K562 (cell line): Measurements from ENCODE around the gene NR0B2. TPM values are rescaled to one million over a fixed set of nuclear protein-coding genes. Genes with fewer than 3 reads are reported as not detected.

Experiments used
- ATAC-seq: fragments of 200-7000 bp; cut with Tn5 transposase; 3 replicates; pipeline ENCODE4 v1.9.1; 2020; ENCODE audit warnings: moderate library complexity
- BruUV-seq: library from RNA; stranded (reverse); fragments of 400-500 nt; replicated peaks from 2 replicates; lab custom pipeline; 2021; lab: Mats Ljungman, UMichigan
- CTCF ChIA-PET: fragments of 300-600 bp; formaldehyde crosslinking; extraction: SDS; loops from one replicate; lab custom pipeline; 2021; ENCODE audit warnings: low intra/inter-chr PET ratio; lab: Yijun Ruan, JAX
- POLR2A ChIA-PET: fragments of 300-600, 350-650 bp; sonication (Branson Sonifier 250); formaldehyde crosslinking; extraction: SDS; loops from one replicate; lab custom pipeline; 2021; ENCODE audit warnings: antibody characterized with exemption, inconsistent platforms; lab: Yijun Ruan, JAX
- DNase-seq, 4 experiments: peaks; one replicate each; pipeline versions ENCODE4 v3.0.0 to v3.0.0-alpha.2; 2011 to 2018; ENCODE audit warnings: low spot score in 3 of 4, mixed read lengths in 3 of 4; ENCODE audit errors: extremely low read depth in 1 of 4
- FAIRE-seq: peaks from 2 replicates; lab custom pipeline; 2011; peaks lifted over from hg19 to GRCh38; lab: Jason Lieb, UNC
- H2AFZ ChIP-seq: 2 replicates; pipeline ENCODE4 v1.6.0; 2011; ENCODE audit warnings: low read depth, low read length, control low read depth, inconsistent platforms
- H3K27ac ChIP-seq: fragments of 200-600 bp; 3 replicates; pipeline ENCODE4 v1.8.0; 2011; ENCODE audit warnings: low read depth, mild to moderate bottlenecking, control low read depth, inconsistent platforms, low read length, moderate library complexity, mixed read lengths; ENCODE audit errors: extremely low read depth
- H3K27me3 ChIP-seq, 2 experiments: fragments of 300-600 bp in 1 of 2; 2 replicates in 1 of 2; 3 replicates in 1 of 2; pipeline versions ENCODE4 v1.6.0 to v1.8.0; 2011; ENCODE audit warnings: inconsistent platforms in 2 of 2, low read length in 2 of 2, mild to moderate bottlenecking in 1 of 2, mixed read lengths in 1 of 2, moderate library complexity in 1 of 2; ENCODE audit not compliant: control insufficient read depth in 2 of 2, insufficient read depth in 2 of 2
- H3K36me3 ChIP-seq: fragments of 300-600 bp; 3 replicates; pipeline ENCODE4 v1.8.0; 2011; ENCODE audit warnings: mild to moderate bottlenecking, low read length, inconsistent platforms; ENCODE audit not compliant: control insufficient read depth, insufficient read depth
- H3K4me1 ChIP-seq, 2 experiments: fragments of 200-600 bp in 1 of 2; replicated peaks in 1 of 2; 2 replicates in 1 of 2; 3 replicates in 1 of 2; pipeline versions ENCODE4 v1.5.1 to v1.8.0; 2011; ENCODE audit warnings: inconsistent platforms in 2 of 2, low read length in 2 of 2, mild to moderate bottlenecking in 1 of 2, mixed read lengths in 1 of 2, moderate library complexity in 1 of 2; ENCODE audit not compliant: control insufficient read depth in 2 of 2, insufficient read depth in 2 of 2
- H3K4me2 ChIP-seq: 2 replicates; pipeline ENCODE4 v1.6.1; 2011; ENCODE audit warnings: low read length, control low read depth, inconsistent platforms, mixed read lengths; ENCODE audit not compliant: insufficient read depth
- H3K4me3 ChIP-seq: fragments of 200-600 bp; sonication (generic), shearing (Covaris generic); 2 replicates; pipeline ENCODE4 v1.5.1; 2016; ENCODE audit warnings: control low read depth, inconsistent platforms
- H3K79me2 ChIP-seq: fragments of 200-600 bp; 3 replicates; pipeline ENCODE4 v1.8.0; 2011; ENCODE audit warnings: low read length, inconsistent platforms; ENCODE audit not compliant: control insufficient read depth, insufficient read depth
- H3K9ac ChIP-seq, 2 experiments: 2 replicates each; pipeline versions ENCODE4 v1.6.0 to v1.6.1; 2011; ENCODE audit warnings: low read depth in 2 of 2, low read length in 2 of 2, control low read depth in 1 of 2, inconsistent platforms in 1 of 2, mild to moderate bottlenecking in 1 of 2, mixed read lengths in 1 of 2; ENCODE audit not compliant: insufficient read depth in 1 of 2
- H3K9me1 ChIP-seq: one replicate; pipeline ENCODE4 v1.6.0; 2011; ENCODE audit warnings: inconsistent platforms, mild to moderate bottlenecking, low read length, moderate library complexity; ENCODE audit not compliant: control insufficient read depth, insufficient read depth
- H3K9me3 ChIP-seq: replicated peaks from 2 replicates; pipeline ENCODE4 v1.5.1; 2011; ENCODE audit warnings: low read depth, low read length, inconsistent platforms; ENCODE audit not compliant: control insufficient read depth, insufficient read depth
- H4K20me1 ChIP-seq: replicated peaks from 2 replicates; pipeline ENCODE4 v1.6.1; 2011; ENCODE audit warnings: low read length, inconsistent platforms, mixed read lengths; ENCODE audit not compliant: control insufficient read depth, insufficient read depth
- CCNT2 ChIP-seq: IDR thresholded peaks from 2 replicates; pipeline ENCODE4 v1.6.1; 2011; ENCODE audit warnings: borderline replicate concordance, low read depth, mild to moderate bottlenecking, moderate library complexity, mixed read lengths, low read length; ENCODE audit not compliant: insufficient read length; ENCODE audit errors: extremely low read depth
- MCM3 ChIP-seq: fragments of 450-650 bp; IDR thresholded peaks from 2 replicates; pipeline ENCODE4 v1.6.1; 2016
- MED1 ChIP-seq: sonication (generic); formaldehyde crosslinking; IDR thresholded peaks from 2 replicates; pipeline ENCODE4 v1.8.1; 2023; ENCODE audit warnings: missing genetic modification reagents, borderline replicate concordance
- POLR2G ChIP-seq: fragments of 200-400 bp; formaldehyde crosslinking; IDR thresholded peaks from 2 replicates; pipeline ENCODE4 v1.6.1; 2017; ENCODE audit warnings: low read depth, mild to moderate bottlenecking, antibody characterized with exemption, low read length, moderate library complexity
- TFAM ChIP-seq: fragments of 250-450 bp; sonication (Bioruptor Pico); conservative IDR thresholded peaks from 2 replicates; pipeline ENCODE4 v1.5.0; 2021; ENCODE audit warnings: mild to moderate bottlenecking, moderate library complexity
- WGBS: fragments of 100-300 bp; shearing (Covaris generic); methylation state at CpG from one replicate; pipeline ENCODE4 v1.1.6; 2016; ENCODE audit warnings: low coverage, mixed read lengths; ENCODE audit not compliant: insufficient coverage; ENCODE audit errors: missing lambda C conversion rate; 5-methylcytosine and 5-hydroxymethylcytosine counted together
- in situ Hi-C: fragments of 300-500 bp; cut with MboI; formaldehyde crosslinking; loops from 4 replicates; pipeline ENCODE4 v1.15.0; 2018; ENCODE audit warnings: inconsistent platforms, mixed read lengths
- intact Hi-C: fragments of 100-400 bp; cut with micrococcal nuclease; formaldehyde crosslinking; loops from 2 replicates; pipeline ENCODE4 v1.14.2; 2022
- polyA plus RNA-seq, 8 experiments: library from polyadenylated mRNA; depleted of rRNA in 4 of 8; stranded (reverse) in 5 of 8; unstranded in 3 of 8; fragments of >200 nt; fragmentation: Nextera tagmentation in 2 of 8; fragmentation: Illumina TruSeq in 1 of 8; extraction: Ambion mirVana in 2 of 8; extraction: Trizol in 1 of 8; gene quantifications; 2 replicates each; pipeline versions ENCODE4 v1.2.1 to v1.2.3, GENCODE V29; 2011 to 2014; ENCODE audit warnings: inconsistent platforms in 1 of 8, missing spikeins in 1 of 8
- total RNA-seq, 7 experiments: library from RNA; depleted of rRNA in 6 of 7; stranded (reverse); fragments of >200 nt in 6 of 7; fragmentation: Illumina TruSeq in 2 of 7; extraction: Trizol in 2 of 7; gene quantifications; 2 replicates each; pipeline versions ENCODE4 v1.2.1 to v1.2.3, GENCODE V29; 2011 to 2021; ENCODE audit warnings: low replicate concordance in 1 of 7
- TF ChIP-seq, protein P1 (sequence below): fragments of 450-650 bp; formaldehyde crosslinking; IDR thresholded peaks from 2 replicates; pipeline ENCODE4 v1.4.0; 2022; ENCODE audit warnings: missing genetic modification characterization
- TF ChIP-seq, protein P2 (sequence below): sonication (generic); formaldehyde crosslinking; IDR thresholded peaks from 2 replicates; pipeline ENCODE4 v1.8.1; 2023; ENCODE audit warnings: mild to moderate bottlenecking, missing genetic modification reagents

Gene NR0B2
- total and polyA plus RNA-seq, 9 of the 15 experiments (the other 6 are each of a cell fraction or from before 2014, with no cell fraction given): not detected

DNA sequence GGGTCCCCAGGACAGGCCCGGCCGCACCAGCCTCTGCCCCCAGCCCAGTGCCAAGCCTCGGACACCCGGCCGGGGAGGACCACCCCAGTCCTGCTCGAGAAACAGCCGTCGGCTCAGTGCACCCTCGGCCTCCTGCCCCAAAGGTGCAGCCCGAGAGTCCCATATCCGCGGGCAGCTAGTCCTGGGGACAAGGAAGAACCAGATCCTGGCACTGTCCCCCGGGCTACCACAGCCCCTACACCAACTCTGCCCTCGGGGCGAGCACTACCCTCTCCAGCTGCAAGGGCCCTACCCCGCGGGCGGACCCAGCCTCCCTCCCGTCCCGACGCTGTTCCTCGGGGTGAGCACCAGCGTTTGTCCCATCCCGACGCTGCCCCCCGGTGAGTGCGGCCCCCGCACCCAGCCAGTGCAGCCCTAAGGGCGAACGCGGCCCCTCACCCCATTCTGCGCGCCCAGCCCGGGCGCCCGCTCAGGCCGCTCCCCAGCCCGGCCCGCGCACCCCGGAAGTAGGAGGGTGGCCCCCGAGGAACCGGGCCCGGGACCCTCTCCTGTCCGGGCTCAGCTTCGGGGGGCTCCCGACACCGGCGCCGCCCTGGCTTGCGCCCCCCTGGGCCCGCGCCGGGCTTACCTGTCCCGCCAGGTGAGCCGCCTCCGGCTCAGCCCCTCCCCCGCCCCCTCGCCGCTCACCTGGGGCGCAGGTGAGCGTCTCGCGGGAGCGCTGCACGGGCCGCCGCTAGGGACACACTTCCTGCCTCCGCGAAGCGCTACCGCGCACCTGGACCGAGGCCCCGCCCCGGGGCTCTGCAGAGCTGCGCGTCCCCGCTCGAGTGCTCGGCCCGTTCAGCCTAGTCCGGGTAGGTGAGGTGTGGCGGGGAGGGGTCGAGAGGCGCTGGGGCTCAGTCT, 46.2 kb upstream of the NR0B2 start, which contains the start of gene KDF1 (continued):
- TF ChIP-seq, protein P1, sequence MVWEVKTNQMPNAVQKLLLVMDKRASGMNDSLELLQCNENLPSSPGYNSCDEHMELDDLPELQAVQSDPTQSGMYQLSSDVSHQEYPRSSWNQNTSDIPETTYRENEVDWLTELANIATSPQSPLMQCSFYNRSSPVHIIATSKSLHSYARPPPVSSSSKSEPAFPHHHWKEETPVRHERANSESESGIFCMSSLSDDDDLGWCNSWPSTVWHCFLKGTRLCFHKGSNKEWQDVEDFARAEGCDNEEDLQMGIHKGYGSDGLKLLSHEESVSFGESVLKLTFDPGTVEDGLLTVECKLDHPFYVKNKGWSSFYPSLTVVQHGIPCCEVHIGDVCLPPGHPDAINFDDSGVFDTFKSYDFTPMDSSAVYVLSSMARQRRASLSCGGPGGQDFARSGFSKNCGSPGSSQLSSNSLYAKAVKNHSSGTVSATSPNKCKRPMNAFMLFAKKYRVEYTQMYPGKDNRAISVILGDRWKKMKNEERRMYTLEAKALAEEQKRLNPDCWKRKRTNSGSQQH (CRISPR knock-in tag): no peak
- peak; percentile 68 for TF ChIP-seq POLR2G
- no peak for TF ChIP-seq MED1 (CRISPR knock-in tag)
- TF ChIP-seq MCM3: no peak
- TF ChIP-seq TFAM (CRISPR knock-in tag): no peak
- TF ChIP-seq, all 486 proteins: peak for 61

DNA sequence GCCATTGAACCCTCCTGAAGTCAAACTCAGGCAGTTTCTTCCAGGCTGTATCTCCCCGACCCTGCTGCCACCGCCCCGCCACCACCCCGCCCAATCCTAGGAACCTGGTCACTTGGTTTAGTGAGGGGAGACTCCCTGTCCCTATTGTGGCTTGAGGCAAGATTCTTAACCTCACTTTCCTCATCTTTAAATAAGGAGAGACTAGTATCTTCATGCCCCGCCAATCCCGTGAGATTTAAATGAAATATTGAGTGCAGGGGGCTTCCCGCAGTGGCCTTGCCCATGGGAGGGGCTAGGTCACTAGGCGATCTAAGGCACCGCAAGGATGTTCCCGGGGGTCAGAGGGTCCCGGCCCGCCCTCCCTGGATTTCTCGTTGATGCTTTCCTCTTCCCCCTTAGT, 45.5 kb upstream of the NR0B2 start:
- peak overlapping the region; percentile 87; the same call in 1 of the 2 replicates for H2AFZ ChIP-seq
- H3K4me3 ChIP-seq: peak overlapping the region; percentile 63; the same call in 1 of the 2 replicates
- H3K27me3 ChIP-seq: peaks cover 5 to 16% of the 10 kb centered on the region in 2 experiments; a peak in 4 of 5 replicates
- WGBS: 45% methylated on average over 9 of the region's 13 CpGs
- H3K9ac ChIP-seq: peak overlapping the region in 1 of 2 experiments; percentile 90; a peak in 2 of 4 replicates
- no peak for TF ChIP-seq CCNT2
- TF ChIP-seq, protein P2, sequence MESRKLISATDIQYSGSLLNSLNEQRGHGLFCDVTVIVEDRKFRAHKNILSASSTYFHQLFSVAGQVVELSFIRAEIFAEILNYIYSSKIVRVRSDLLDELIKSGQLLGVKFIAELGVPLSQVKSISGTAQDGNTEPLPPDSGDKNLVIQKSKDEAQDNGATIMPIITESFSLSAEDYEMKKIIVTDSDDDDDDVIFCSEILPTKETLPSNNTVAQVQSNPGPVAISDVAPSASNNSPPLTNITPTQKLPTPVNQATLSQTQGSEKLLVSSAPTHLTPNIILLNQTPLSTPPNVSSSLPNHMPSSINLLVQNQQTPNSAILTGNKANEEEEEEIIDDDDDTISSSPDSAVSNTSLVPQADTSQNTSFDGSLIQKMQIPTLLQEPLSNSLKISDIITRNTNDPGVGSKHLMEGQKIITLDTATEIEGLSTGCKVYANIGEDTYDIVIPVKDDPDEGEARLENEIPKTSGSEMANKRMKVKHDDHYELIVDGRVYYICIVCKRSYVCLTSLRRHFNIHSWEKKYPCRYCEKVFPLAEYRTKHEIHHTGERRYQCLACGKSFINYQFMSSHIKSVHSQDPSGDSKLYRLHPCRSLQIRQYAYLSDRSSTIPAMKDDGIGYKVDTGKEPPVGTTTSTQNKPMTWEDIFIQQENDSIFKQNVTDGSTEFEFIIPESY: peak; percentile 59; the same call in 1 of the 2 replicates
- TF ChIP-seq, all 486 proteins: peak for 1
- ATAC-seq (no peak), FAIRE-seq (no peak), DNase-seq (no peak)
- Histone ChIP-seq H3K4me1 (peaks cover 5 to 18% of the 10 kb centered on the region in 2 experiments; a peak in 4 of 5 replicates), H3K27ac (no peak overlapping the region), H3K36me3 (no peaks in the 10 kb centered on the region), H3K4me2 (peak overlapping the region; percentile 74; the same call in 1 of the 2 replicates), H3K9me1 (no peaks in the 10 kb centered on the region), H3K79me2 (no peaks in the 10 kb centered on the region), H4K20me1 (no peaks in the 10 kb centered on the region), H3K9me3 (no peaks in the 10 kb centered on the region)
- ChIA-PET CTCF (no interaction called here), POLR2A (interaction anchor here (0.6 to 0.8 kb wide), 2 partner anchors 9 to 379 kb away, joined by 3 read pairs; no protein-coding TSS in a partner anchor)
- in situ Hi-C loops: no loop called here
- intact Hi-C loops: no loop called here
- BruUV-seq: no TSS peak
